ENCODE results near the gene SCRN3.

DNA sequence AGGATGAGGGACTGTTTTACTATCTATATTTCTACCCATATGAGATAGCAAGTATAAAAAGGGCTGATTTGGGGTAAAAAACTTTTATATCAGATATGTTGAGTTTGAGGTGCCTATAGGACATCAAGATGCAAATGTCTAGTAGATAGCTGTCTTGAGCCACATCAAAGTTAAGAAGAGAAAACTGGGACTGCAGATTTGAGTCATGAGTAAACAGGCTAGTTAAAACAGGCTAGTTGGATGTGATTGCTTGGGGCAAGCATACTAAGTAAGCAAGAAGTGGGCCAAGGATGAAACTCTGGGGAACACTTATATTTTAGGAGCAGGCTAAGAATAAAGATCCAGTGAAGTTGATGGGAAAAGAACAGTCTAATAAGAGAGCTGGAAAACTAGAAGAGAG lies 2.8 kb upstream of the SCRN3 start:
- no peak for TF ChIP-seq POLR2A (IDR thresholded peaks at IDR 0.05)
- TF ChIP-seq, protein P1, sequence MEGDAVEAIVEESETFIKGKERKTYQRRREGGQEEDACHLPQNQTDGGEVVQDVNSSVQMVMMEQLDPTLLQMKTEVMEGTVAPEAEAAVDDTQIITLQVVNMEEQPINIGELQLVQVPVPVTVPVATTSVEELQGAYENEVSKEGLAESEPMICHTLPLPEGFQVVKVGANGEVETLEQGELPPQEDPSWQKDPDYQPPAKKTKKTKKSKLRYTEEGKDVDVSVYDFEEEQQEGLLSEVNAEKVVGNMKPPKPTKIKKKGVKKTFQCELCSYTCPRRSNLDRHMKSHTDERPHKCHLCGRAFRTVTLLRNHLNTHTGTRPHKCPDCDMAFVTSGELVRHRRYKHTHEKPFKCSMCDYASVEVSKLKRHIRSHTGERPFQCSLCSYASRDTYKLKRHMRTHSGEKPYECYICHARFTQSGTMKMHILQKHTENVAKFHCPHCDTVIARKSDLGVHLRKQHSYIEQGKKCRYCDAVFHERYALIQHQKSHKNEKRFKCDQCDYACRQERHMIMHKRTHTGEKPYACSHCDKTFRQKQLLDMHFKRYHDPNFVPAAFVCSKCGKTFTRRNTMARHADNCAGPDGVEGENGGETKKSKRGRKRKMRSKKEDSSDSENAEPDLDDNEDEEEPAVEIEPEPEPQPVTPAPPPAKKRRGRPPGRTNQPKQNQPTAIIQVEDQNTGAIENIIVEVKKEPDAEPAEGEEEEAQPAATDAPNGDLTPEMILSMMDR (IDR thresholded peaks at IDR 0.05) = no peak
